ENCODE measurements around the gene EHBP1L1. TPM values are rescaled to one million over a fixed set of nuclear protein-coding genes. Genes with fewer than 3 reads are reported as not detected.
A peak's percentile ranks its signal among the peaks of the same experiment; 100 is the strongest.

The EHBP1L1 gene
- total RNA-seq (100 to 1,000 TPM in 1 of 2 donors, 10 to 100 TPM in 1; 58.3 to 154 TPM), polyA plus RNA-seq (100 to 1,000 TPM in 1 of 2 donors, 10 to 100 TPM in 1; 49.8 to 125 TPM)
- long read RNA-seq, donor 1, transcript EHBP1L1-202 (1 exons, 3,169 nt) = major isoform, 11 of 14 reads
- long read RNA-seq, donor 1, partial matches to known transcripts = 0 of 14 reads
- long read RNA-seq, donor 1, other reads (novel, unspliced or antisense) = 0 of 14 reads
- long read RNA-seq, donor 2, partial matches to known transcripts = 0 of 7 reads
- long read RNA-seq, donor 2, other reads (novel, unspliced or antisense) = 0 of 7 reads
- long read RNA-seq, donor 3, transcript EHBP1L1-202 (1 exons, 3,169 nt) = major isoform, 7 of 8 reads
- long read RNA-seq, donor 3, partial matches to known transcripts = 0 of 8 reads
- long read RNA-seq, donor 3, other reads (novel, unspliced or antisense) = 0 of 8 reads
- long read RNA-seq, donor 4, partial matches to known transcripts = 0 of 16 reads
- long read RNA-seq, donor 4, other reads (novel, unspliced or antisense) = 14 of 16 reads
- long read RNA-seq, donor 5, transcript EHBP1L1-202 (1 exons, 3,169 nt) = major isoform, 14 of 17 reads
- long read RNA-seq, donor 5, partial matches to known transcripts = 0 of 17 reads
- long read RNA-seq, donor 5, other reads (novel, unspliced or antisense) = 0 of 17 reads

GRCh38 chr11:65575568-65576231 is at the start of gene EHBP1L1:
EHBP1L1 (plus strand) TSS chr11:65576053; CDS start chr11:65576303, 250 bp downstream.
- peaks cover 0 to 19% (median 7%) of the 10 kb centered on the region in 4 donors for H3K36me3 ChIP-seq (ENCODE audit: control insufficient read depth in 4 of 4, insufficient read depth in 4 of 4, low read length in 4 of 4)
- peaks cover 0 to 3% (median 0%) of the 10 kb centered on the region in 4 donors for H3K9me3 ChIP-seq (ENCODE audit: control insufficient read depth in 4 of 4, insufficient read depth in 3 of 4, low read length in 3 of 4)
- H3K9ac ChIP-seq (ENCODE audit: insufficient read depth in 1 of 2, low read length in 2 of 2) = no peak within 1 kb of the TSS
- WGBS, 2 donors = 1 to 2% methylated on average over 41 to 69 of the region's 69 CpGs
- H3K4me1 ChIP-seq (ENCODE audit: control insufficient read depth in 5 of 5, insufficient read depth in 5 of 5, low read length in 5 of 5) = peaks cover 5 to 54% (median 28%) of the 10 kb centered on the region in 5 donors
- peak; percentile 54 to 75 (median 66) for DNase-seq
- H3K27me3 ChIP-seq (ENCODE audit: control insufficient read depth in 3 of 3, insufficient read depth in 3 of 3, low read length in 2 of 3) = no peaks in the 10 kb centered on the region
- peak; percentile 8 for ATAC-seq (ENCODE audit: insufficient read depth, low FRiP score)
- H3K27ac ChIP-seq (ENCODE audit: low read depth in 1 of 2, low read length in 1 of 2) = peak within 1 kb of the TSS; percentile 90 to 92
- no peak for TF ChIP-seq CTCF (IDR thresholded peaks at IDR 0.05; ENCODE audit: control extremely low read depth, extremely low read depth)
- peak within 1 kb of the TSS; percentile 65 for H3K4me3 ChIP-seq

DNA sequence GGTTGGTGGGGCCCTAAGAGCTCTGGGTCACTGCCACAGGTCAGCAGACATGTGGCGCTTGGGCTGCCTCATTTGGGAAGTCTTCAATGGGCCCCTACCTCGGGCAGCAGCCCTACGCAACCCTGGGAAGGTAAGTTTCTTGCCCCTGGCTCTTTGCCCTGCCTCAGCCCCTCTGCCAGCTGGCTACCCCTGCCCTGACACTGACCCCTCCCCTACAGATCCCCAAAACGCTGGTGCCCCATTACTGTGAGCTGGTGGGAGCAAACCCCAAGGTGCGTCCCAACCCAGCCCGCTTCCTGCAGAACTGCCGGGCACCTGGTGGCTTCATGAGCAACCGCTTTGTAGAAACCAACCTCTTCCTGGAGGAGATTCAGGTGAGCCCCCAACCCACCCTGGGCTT is 49.1 kb upstream of the EHBP1L1 start:
- no peaks in the 10 kb centered on the region for H3K27me3 ChIP-seq (ENCODE audit: control insufficient read depth in 3 of 3, insufficient read depth in 3 of 3, low read length in 2 of 3)
- H3K27ac ChIP-seq (ENCODE audit: low read depth in 1 of 2, low read length in 1 of 2) = no peak overlapping the region
- no peaks in the 10 kb centered on the region for H3K9me3 ChIP-seq (ENCODE audit: control insufficient read depth in 4 of 4, insufficient read depth in 3 of 4, low read length in 3 of 4)
- no peak for TF ChIP-seq CTCF (IDR thresholded peaks at IDR 0.05; ENCODE audit: control extremely low read depth, extremely low read depth)
- no peak overlapping the region for H3K4me3 ChIP-seq
- 90 to 94% methylated on average over 8 of the region's 8 CpGs for WGBS, 2 donors
- ATAC-seq (ENCODE audit: insufficient read depth, low FRiP score) (no peak), DNase-seq (no peak)
- H3K9ac ChIP-seq (ENCODE audit: insufficient read depth in 1 of 2, low read length in 2 of 2) = no peak overlapping the region
- H3K36me3 ChIP-seq (ENCODE audit: control insufficient read depth in 4 of 4, insufficient read depth in 4 of 4, low read length in 4 of 4) = peaks cover 11 to 30% (median 22%) of the 10 kb centered on the region in 4 donors
- H3K4me1 ChIP-seq (ENCODE audit: control insufficient read depth in 5 of 5, insufficient read depth in 5 of 5, low read length in 5 of 5) = peaks cover 5 to 20% (median 10%) of the 10 kb centered on the region in 5 donors

DNA sequence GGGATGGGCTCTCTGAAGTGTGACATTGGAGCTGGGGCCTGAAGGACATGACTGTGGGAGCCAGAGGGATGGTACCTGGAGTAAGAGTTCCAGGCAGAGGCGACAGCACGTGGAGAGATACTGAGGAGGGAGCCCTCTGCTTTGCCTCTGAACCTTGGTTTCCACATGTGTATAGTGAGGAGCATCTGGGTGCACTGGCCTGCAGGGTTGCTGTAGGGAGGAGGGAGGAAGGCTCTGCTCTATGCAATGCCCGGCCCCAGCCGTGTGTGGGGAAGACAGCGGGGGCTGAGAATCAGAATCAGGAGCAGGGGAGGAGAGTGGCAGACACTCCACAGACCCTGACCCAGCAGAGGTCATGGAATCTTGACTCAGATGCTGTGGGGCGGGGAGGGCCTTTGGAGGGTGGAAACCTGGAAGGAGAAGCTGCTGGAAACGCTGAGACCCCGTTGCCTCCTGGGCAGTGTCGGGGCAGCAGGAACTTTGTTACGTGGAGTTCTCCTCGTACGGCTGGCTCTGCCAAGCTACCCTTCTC is 47.0 kb upstream of the EHBP1L1 start:
- Histone ChIP-seq H3K4me1 (ENCODE audit: control insufficient read depth in 5 of 5, insufficient read depth in 5 of 5, low read length in 5 of 5) (peaks cover 5 to 16% (median 10%) of the 10 kb centered on the region in 5 donors), H3K36me3 (ENCODE audit: control insufficient read depth in 4 of 4, insufficient read depth in 4 of 4, low read length in 4 of 4) (peaks cover 11 to 42% (median 28%) of the 10 kb centered on the region in 4 donors), H3K9me3 (ENCODE audit: control insufficient read depth in 4 of 4, insufficient read depth in 3 of 4, low read length in 3 of 4) (no peaks in the 10 kb centered on the region), H3K27ac (ENCODE audit: low read depth in 1 of 2, low read length in 1 of 2) (no peak overlapping the region), H3K9ac (ENCODE audit: insufficient read depth in 1 of 2, low read length in 2 of 2) (no peak overlapping the region), H3K27me3 (ENCODE audit: control insufficient read depth in 3 of 3, insufficient read depth in 3 of 3, low read length in 2 of 3) (no peaks in the 10 kb centered on the region), H3K4me3 (no peak overlapping the region)
- DNase-seq = no peak
- ATAC-seq (ENCODE audit: insufficient read depth, low FRiP score) = no peak
- WGBS, 2 donors = 91 to 95% methylated on average over 12 of the region's 12 CpGs
- TF ChIP-seq CTCF (IDR thresholded peaks at IDR 0.05; ENCODE audit: control extremely low read depth, extremely low read depth) = no peak
